ENCODE results near the gene SP140. TPM values are rescaled to one million over a fixed set of nuclear protein-coding genes. Genes with fewer than 3 reads are reported as not detected.

SP140 gene
- total and polyA plus RNA-seq, 2 of the 13 experiments (the other 11 are each of a cell fraction or from before 2014, with no cell fraction given): 0.57 to 0.80 TPM

DNA sequence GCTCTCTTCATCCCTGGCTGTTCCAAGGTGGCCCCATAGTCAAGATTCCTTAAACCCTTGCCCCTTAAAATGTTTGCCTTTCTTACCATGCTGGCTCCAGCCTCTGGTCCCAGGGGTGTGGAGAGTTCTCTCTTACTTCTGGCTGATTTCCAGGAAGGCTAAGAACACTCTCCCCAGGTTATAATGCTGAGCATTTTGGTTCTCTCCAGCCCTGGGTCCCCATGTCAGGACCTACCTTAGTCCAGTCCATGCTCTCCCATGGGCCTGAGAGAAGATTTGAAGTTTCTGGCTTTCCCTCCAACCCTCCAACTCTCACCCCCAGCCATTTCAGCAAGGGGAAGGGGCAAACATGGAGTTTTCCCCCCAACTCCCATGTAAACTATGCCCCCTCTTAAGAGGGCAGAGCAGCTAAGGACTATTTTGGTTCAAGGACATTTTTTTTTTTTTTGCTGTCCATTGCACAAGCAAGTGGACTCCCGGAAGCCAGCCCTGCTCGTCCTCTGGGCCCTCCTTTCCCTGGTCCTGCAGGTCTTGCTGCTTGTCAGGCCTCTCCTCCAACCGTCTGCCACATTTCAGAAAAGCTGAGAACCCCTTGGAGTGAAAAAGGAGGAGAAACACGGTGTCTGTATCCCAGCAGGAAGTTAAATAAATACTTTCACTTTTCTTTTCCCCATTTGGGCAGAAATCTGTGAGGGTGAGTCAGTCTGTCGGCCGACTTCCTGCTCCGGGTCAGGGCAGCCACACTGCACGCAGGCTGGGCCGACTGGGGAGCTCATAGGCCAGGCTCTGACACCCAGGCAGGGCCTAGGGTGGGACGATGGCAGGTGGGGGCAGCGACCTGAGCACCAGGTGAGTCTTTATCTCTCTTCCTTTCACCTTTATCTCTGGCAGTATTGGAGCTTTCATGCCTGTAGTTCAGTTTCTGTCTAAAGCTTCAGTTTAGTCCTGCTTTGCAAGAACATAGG lies 101.2 kb downstream of the SP140 start, which contains the start of gene SP140L (continued):
- peak; percentile 55; the same call in 1 of the 2 replicates for TF ChIP-seq SOX5 (CRISPR knock-in tag; IDR thresholded peaks at IDR 0.05; ENCODE audit: borderline replicate concordance)
- TF ChIP-seq YEATS2 (CRISPR knock-in tag; IDR thresholded peaks at IDR 0.05; ENCODE audit: borderline replicate concordance): peak; percentile 80; the same call in 1 of the 2 replicates
- TF ChIP-seq, protein P1, sequence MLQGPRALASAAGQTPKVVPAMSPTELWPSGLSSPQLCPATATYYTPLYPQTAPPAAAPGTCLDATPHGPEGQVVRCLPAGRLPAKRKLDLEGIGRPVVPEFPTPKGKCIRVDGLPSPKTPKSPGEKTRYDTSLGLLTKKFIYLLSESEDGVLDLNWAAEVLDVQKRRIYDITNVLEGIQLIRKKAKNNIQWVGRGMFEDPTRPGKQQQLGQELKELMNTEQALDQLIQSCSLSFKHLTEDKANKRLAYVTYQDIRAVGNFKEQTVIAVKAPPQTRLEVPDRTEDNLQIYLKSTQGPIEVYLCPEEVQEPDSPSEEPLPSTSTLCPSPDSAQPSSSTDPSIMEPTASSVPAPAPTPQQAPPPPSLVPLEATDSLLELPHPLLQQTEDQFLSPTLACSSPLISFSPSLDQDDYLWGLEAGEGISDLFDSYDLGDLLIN (CRISPR knock-in tag; IDR thresholded peaks at IDR 0.05; ENCODE audit: borderline replicate concordance): 0 out of 2 replicates have a peak, but pooled peaks have one; percentile 20
- TF ChIP-seq TRIM24 (CRISPR knock-in tag; IDR thresholded peaks at IDR 0.05): no peak
- TF ChIP-seq, protein P2, sequence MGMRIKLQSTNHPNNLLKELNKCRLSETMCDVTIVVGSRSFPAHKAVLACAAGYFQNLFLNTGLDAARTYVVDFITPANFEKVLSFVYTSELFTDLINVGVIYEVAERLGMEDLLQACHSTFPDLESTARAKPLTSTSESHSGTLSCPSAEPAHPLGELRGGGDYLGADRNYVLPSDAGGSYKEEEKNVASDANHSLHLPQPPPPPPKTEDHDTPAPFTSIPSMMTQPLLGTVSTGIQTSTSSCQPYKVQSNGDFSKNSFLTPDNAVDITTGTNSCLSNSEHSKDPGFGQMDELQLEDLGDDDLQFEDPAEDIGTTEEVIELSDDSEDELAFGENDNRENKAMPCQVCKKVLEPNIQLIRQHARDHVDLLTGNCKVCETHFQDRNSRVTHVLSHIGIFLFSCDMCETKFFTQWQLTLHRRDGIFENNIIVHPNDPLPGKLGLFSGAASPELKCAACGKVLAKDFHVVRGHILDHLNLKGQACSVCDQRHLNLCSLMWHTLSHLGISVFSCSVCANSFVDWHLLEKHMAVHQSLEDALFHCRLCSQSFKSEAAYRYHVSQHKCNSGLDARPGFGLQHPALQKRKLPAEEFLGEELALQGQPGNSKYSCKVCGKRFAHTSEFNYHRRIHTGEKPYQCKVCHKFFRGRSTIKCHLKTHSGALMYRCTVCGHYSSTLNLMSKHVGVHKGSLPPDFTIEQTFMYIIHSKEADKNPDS (CRISPR knock-in tag; IDR thresholded peaks at IDR 0.05): no peak
- no peak for TF ChIP-seq ZFP36 (IDR thresholded peaks at IDR 0.05; ENCODE audit: borderline replicate concordance, low read depth, low read length, partially characterized antibody)
- TF ChIP-seq ZFP36L1 (CRISPR knock-in tag; IDR thresholded peaks at IDR 0.05): peak; percentile 43; the same call in 1 of the 2 replicates
- TF ChIP-seq PPARG (CRISPR knock-in tag; conservative IDR thresholded peaks at IDR 0.05): peak; percentile 62; the same call in 1 of the 2 replicates
- peak; percentile 85 for TF ChIP-seq TAF1 (CRISPR knock-in tag; IDR thresholded peaks at IDR 0.05)
- TF ChIP-seq, protein P3, sequence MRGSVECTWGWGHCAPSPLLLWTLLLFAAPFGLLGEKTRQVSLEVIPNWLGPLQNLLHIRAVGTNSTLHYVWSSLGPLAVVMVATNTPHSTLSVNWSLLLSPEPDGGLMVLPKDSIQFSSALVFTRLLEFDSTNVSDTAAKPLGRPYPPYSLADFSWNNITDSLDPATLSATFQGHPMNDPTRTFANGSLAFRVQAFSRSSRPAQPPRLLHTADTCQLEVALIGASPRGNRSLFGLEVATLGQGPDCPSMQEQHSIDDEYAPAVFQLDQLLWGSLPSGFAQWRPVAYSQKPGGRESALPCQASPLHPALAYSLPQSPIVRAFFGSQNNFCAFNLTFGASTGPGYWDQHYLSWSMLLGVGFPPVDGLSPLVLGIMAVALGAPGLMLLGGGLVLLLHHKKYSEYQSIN (CRISPR knock-in tag; IDR thresholded peaks at IDR 0.05; ENCODE audit: borderline replicate concordance): no peak
- peak; percentile 83; the same call in 1 of the 2 replicates for TF ChIP-seq ARID2 (CRISPR knock-in tag; IDR thresholded peaks at IDR 0.05; ENCODE audit: borderline replicate concordance)
- TF ChIP-seq JUN (CRISPR knock-in tag; IDR thresholded peaks at IDR 0.05): 0 out of 2 replicates have a peak, but pooled peaks have one; percentile 65
- no peak for TF ChIP-seq ZNF136 (CRISPR knock-in tag; IDR thresholded peaks at IDR 0.05; ENCODE audit: low read depth)
- peak; percentile 49; the same call in 1 of the 2 replicates for TF ChIP-seq NFYC (CRISPR knock-in tag; IDR thresholded peaks at IDR 0.05)
- TF ChIP-seq, protein P4, sequence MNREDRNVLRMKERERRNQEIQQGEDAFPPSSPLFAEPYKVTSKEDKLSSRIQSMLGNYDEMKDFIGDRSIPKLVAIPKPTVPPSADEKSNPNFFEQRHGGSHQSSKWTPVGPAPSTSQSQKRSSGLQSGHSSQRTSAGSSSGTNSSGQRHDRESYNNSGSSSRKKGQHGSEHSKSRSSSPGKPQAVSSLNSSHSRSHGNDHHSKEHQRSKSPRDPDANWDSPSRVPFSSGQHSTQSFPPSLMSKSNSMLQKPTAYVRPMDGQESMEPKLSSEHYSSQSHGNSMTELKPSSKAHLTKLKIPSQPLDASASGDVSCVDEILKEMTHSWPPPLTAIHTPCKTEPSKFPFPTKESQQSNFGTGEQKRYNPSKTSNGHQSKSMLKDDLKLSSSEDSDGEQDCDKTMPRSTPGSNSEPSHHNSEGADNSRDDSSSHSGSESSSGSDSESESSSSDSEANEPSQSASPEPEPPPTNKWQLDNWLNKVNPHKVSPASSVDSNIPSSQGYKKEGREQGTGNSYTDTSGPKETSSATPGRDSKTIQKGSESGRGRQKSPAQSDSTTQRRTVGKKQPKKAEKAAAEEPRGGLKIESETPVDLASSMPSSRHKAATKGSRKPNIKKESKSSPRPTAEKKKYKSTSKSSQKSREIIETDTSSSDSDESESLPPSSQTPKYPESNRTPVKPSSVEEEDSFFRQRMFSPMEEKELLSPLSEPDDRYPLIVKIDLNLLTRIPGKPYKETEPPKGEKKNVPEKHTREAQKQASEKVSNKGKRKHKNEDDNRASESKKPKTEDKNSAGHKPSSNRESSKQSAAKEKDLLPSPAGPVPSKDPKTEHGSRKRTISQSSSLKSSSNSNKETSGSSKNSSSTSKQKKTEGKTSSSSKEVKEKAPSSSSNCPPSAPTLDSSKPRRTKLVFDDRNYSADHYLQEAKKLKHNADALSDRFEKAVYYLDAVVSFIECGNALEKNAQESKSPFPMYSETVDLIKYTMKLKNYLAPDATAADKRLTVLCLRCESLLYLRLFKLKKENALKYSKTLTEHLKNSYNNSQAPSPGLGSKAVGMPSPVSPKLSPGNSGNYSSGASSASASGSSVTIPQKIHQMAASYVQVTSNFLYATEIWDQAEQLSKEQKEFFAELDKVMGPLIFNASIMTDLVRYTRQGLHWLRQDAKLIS (CRISPR knock-in tag; IDR thresholded peaks at IDR 0.05): no peak
- 0 out of 2 replicates have a peak, but pooled peaks have one; percentile 19 for TF ChIP-seq RAD21 (CRISPR knock-in tag; IDR thresholded peaks at IDR 0.05)
- TF ChIP-seq ZFX (CRISPR knock-in tag; IDR thresholded peaks at IDR 0.05; ENCODE audit: low read depth): peak; percentile 99
- TF ChIP-seq ZNF614 (CRISPR knock-in tag; IDR thresholded peaks at IDR 0.05; ENCODE audit: borderline replicate concordance): peak; percentile 80
- peak; percentile 73 for TF ChIP-seq CEBPB (IDR thresholded peaks at IDR 0.05; ENCODE audit: borderline replicate concordance, low read depth, low read length)
